Renal cortex interstitium (tissue), 11 donors: ENCODE results near the gene FABP2. TPM values are rescaled to one million over a fixed set of nuclear protein-coding genes. Genes with fewer than 3 reads are reported as not detected.
"Not testable (repeated sequence)": the region's sequence is repeated elsewhere in the genome, so short reads cannot be mapped to it uniquely, and the experiment has no call there.

Experiments used
- DNase-seq, 11 donors: peaks; one replicate each; pipeline ENCODE4 v3.0.0-alpha.2; 2013; ENCODE audit warnings: low read depth in 9 of 11, low spot score in 4 of 11; ENCODE audit errors: extremely low read depth in 1 of 11
- polyA plus RNA-seq, 3 donors: library from polyadenylated mRNA; unstranded; fragments of 120-200 nt; gene quantifications; one replicate each; pipeline ENCODE4 v1.2.1, GENCODE V29; 2013; ENCODE audit not compliant: insufficient read length in 3 of 3

Gene FABP2
- polyA plus RNA-seq, 3 donors: 0.04 to 1.4 TPM; not detected in 1

GRCh38 chr4:119281393-119281792 lies 40.5 kb downstream of the FABP2 start:
- no peak for DNase-seq

- not testable (repeated sequence) for DNase-seq
Observed at GRCh38 chr4:119279945-119280344, 42.0 kb downstream of the FABP2 start.

- not testable (repeated sequence) for DNase-seq
Observed at GRCh38 chr4:119279541-119279940, 42.4 kb downstream of the FABP2 start.

- no peak for DNase-seq
Observed at GRCh38 chr4:119271361-119272085, 50.4 kb downstream of the FABP2 start.

GRCh38 chr4:119268466-119268865 lies 53.5 kb downstream of the FABP2 start:
- no peak for DNase-seq

Other genes starting within 250 kb of the FABP2 start
- under 1 TPM; 0.28 to 0.57 (median 0.29) TPM for gene MYOZ2, start 186.3 kb downstream of the FABP2 start, polyA plus RNA-seq
- gene USP53, start 109.4 kb downstream of the FABP2 start, polyA plus RNA-seq: 10 to 100 TPM; 33.3 to 47.0 (median 42.6) TPM